GM23248 (cell line): ENCODE data around the gene RAB6D.

Experiments
- EZH2 ChIP-seq: fragments of 200-600 bp; sonication (generic); IDR thresholded peaks from 2 replicates; pipeline ENCODE4 v1.6.1; 2018; ENCODE audit warnings: antibody characterized with exemption, mild to moderate bottlenecking; ENCODE audit not compliant: insufficient read depth, poor library complexity, severe bottlenecking
- EZH2phosphoT487 ChIP-seq: fragments of 200-600 bp; sonication (generic); IDR thresholded peaks from 2 replicates; pipeline ENCODE4 v1.6.1; 2018; ENCODE audit warnings: antibody characterized with exemption, moderate library complexity, mild to moderate bottlenecking, low read depth; ENCODE audit not compliant: insufficient read depth

- TF ChIP-seq EZH2phosphoT487 (no peak), EZH2 (no peak)
These were observed 1.5 kb upstream of the RAB6D start for GRCh38 chr2:131365452-131365851.
